GM23338 (cell line): ENCODE measurements around the gene COL4A1.

Source experiments
- CREB1 ChIP-seq: fragments of 250-450 bp; sonication (Bioruptor Pico); IDR thresholded peaks from 2 replicates; pipeline ENCODE4 v1.5.0; 2020; ENCODE audit warnings: low read depth, mild to moderate bottlenecking, moderate library complexity
- CTCF ChIP-seq, 2 experiments: fragments of 200-600 bp in 1 of 2; sonication (generic) in 1 of 2; conservative IDR thresholded peaks; 2 replicates each; pipeline versions ENCODE4 v1.5.1 to v1.6.1; 2016 to 2017; ENCODE audit warnings: antibody characterized with exemption in 2 of 2, low read depth in 2 of 2, mild to moderate bottlenecking in 2 of 2, moderate library complexity in 1 of 2
- POLR2AphosphoS5 ChIP-seq: IDR thresholded peaks from 2 replicates; pipeline ENCODE4 v1.6.1; 2016; ENCODE audit warnings: antibody characterized with exemption, low read depth
- REST ChIP-seq: IDR thresholded peaks from one replicate; pipeline ENCODE4 v1.6.1; 2018; ENCODE audit warnings: antibody characterized with exemption; ENCODE audit not compliant: unreplicated experiment
- ZNF114 ChIP-seq: fragments of 250-450 bp; sonication (Bioruptor Pico); IDR thresholded peaks from 2 replicates; pipeline ENCODE4 v1.5.0; 2020; ENCODE audit warnings: mild to moderate bottlenecking, moderate library complexity

GRCh38 chr13:110320645-110321044 lies 13.7 kb upstream of the COL4A1 start:
- TF ChIP-seq CTCF (conservative IDR thresholded peaks at IDR 0.05; ENCODE audit: low read depth in 2 of 2) (no peak), ZNF114 (CRISPR knock-in tag) (no peak), CREB1 (CRISPR knock-in tag) (no peak), REST (no peak), POLR2AphosphoS5 (no peak)
